Measurements from ENCODE around the gene ZNF106. TPM values are rescaled to one million over a fixed set of nuclear protein-coding genes. Genes with fewer than 3 reads are reported as not detected.

ZNF106 gene
- total RNA-seq, 4 donors from 2014 or later: 312 to 568 (median 428) TPM

DNA sequence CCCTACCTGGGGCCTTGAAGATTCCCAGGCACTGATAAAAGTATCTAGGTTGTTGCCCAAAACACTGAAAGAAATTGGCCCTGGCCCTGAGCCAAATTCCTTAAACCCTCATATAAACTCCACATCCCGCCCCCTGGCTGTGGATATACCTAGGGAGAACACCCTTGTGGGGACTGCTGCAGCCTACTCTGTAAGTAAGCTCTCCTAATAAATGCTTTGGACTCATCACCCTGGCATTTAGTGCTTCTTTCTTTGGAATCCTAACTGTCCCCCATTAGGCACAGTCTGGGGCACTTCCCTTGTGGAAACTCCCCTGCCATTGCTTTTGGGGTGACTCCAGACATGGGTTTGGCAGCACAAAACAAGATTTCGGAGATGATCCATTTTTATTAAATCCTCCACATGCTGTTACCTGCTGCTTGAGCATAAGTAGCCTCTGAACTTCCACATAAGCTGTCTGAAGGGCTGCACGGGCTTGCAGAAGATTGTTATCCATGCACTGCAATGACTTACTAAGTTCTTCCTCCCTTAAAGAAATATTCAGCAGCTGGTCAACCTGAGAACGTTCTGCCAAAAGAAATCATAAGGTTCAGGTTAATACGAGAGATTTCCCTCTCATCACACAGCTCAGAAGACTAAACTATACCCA is 46.4 kb downstream of the ZNF106 start:
- intact Hi-C loops (cut with DNase I): loop anchor here (10.0 kb wide), 1 partner anchor 510 kb away; no protein-coding TSS in a partner anchor
- TF ChIP-seq, protein P1, sequence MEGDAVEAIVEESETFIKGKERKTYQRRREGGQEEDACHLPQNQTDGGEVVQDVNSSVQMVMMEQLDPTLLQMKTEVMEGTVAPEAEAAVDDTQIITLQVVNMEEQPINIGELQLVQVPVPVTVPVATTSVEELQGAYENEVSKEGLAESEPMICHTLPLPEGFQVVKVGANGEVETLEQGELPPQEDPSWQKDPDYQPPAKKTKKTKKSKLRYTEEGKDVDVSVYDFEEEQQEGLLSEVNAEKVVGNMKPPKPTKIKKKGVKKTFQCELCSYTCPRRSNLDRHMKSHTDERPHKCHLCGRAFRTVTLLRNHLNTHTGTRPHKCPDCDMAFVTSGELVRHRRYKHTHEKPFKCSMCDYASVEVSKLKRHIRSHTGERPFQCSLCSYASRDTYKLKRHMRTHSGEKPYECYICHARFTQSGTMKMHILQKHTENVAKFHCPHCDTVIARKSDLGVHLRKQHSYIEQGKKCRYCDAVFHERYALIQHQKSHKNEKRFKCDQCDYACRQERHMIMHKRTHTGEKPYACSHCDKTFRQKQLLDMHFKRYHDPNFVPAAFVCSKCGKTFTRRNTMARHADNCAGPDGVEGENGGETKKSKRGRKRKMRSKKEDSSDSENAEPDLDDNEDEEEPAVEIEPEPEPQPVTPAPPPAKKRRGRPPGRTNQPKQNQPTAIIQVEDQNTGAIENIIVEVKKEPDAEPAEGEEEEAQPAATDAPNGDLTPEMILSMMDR (IDR thresholded peaks at IDR 0.05): no peak
- TF ChIP-seq POLR2A (IDR thresholded peaks at IDR 0.05; ENCODE audit: low read depth) (no peak), POLR2AphosphoS5 (IDR thresholded peaks at IDR 0.05) (no peak), EP300 (IDR thresholded peaks at IDR 0.05) (no peak)
- DNase-seq (ENCODE audit: extremely low spot score): no peak
- peaks cover 75 to 99% (median 88%) of the 10 kb centered on the region in 4 donors for H3K36me3 ChIP-seq
- H3K4me1 ChIP-seq: peaks cover 0 to 15% (median 6%) of the 10 kb centered on the region in 4 donors
- H3K4me3 ChIP-seq: no peak overlapping the region
- no peak overlapping the region for H3K27ac ChIP-seq (replicated peaks in 1 of 4)
- no peaks in the 10 kb centered on the region for H3K27me3 ChIP-seq
- no peaks in the 10 kb centered on the region for H3K9me3 ChIP-seq
- WGBS: 86% methylated on average over 5 of the region's 5 CpGs

DNA sequence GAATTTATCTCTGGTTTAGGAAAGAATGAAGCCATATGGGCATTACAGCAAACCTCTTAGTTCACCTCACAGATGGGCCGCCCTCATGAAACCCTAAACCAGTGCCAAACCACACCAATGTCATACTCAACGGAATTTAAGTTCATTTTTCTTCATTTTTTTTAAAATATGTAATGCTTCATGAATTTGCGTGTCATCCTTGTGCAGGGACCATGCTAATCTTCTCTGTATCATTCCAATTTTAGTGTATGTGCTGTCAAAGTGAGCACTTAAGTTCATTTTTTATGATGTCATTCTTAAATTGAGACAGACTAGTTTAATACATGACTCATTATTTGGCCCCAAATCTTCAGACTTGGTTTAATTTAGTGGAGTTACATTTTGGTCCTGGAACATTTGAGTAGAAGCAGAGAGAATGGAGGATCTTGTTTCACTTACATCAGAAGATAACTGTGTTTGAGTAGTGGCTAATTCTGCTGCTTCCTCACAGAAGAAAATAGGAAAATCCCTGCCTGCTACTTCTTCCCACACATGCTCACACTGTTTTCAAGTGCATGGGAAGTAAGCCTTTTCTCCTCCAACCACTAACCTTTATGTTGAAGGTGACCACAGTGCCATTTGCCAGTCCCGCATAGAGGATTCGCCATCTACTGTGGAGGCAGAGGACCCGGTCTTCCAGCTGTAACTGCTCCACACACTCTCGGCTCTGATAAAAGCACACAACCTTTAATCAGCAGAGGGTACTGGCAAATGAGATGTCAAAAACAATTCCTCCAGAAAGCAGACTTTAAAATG is 63.3 kb downstream of the ZNF106 start:
- no peak overlapping the region for H3K27ac ChIP-seq (replicated peaks in 1 of 4)
- no peak overlapping the region for H3K4me3 ChIP-seq
- WGBS: 86% methylated on average over 7 of the region's 7 CpGs
- intact Hi-C loops (cut with DNase I): no loop called here
- no peak for DNase-seq (ENCODE audit: extremely low spot score)
- no peak for TF ChIP-seq EP300 (IDR thresholded peaks at IDR 0.05)
- no peak for TF ChIP-seq POLR2A (IDR thresholded peaks at IDR 0.05; ENCODE audit: low read depth)
- TF ChIP-seq, protein P1 (IDR thresholded peaks at IDR 0.05): no peak
- H3K9me3 ChIP-seq: no peaks in the 10 kb centered on the region
- H3K4me1 ChIP-seq: no peaks in the 10 kb centered on the region
- H3K27me3 ChIP-seq: no peaks in the 10 kb centered on the region
- H3K36me3 ChIP-seq: peaks cover 95 to 100% (median 100%) of the 10 kb centered on the region in 4 donors

DNA sequence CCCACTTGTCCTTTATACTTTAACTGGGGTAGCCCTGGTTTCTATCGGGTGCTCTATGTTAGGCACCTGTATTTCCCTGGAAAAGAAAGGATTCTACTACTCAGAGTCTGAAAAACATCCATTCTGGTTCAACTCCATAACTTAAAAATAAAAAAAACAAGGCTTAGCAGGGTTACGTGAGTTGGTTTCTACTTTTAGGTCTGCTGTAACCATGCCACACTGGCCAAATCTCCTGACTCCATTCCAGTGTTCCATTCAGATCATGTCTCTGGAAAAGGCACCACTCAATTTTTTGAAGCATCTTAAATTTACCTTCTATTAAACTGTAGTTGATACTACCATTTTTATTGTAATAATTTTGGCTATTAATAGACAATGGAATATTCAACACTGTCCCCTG is 69.6 kb downstream of the ZNF106 start:
- Histone ChIP-seq H3K4me3 (no peak overlapping the region), H3K4me1 (peaks cover 0 to 4% (median 0%) of the 10 kb centered on the region in 4 donors), H3K9me3 (no peaks in the 10 kb centered on the region), H3K27ac (replicated peaks in 1 of 4) (no peak overlapping the region), H3K36me3 (peaks cover 94 to 100% (median 100%) of the 10 kb centered on the region in 4 donors), H3K27me3 (no peaks in the 10 kb centered on the region)
- no peak for DNase-seq (ENCODE audit: extremely low spot score)
- no peak for TF ChIP-seq POLR2A (IDR thresholded peaks at IDR 0.05; ENCODE audit: low read depth)
- TF ChIP-seq POLR2AphosphoS5 (IDR thresholded peaks at IDR 0.05): no peak
- WGBS: 67% methylated on average over 2 of the region's 2 CpGs
- intact Hi-C loops (cut with DNase I): no loop called here

DNA sequence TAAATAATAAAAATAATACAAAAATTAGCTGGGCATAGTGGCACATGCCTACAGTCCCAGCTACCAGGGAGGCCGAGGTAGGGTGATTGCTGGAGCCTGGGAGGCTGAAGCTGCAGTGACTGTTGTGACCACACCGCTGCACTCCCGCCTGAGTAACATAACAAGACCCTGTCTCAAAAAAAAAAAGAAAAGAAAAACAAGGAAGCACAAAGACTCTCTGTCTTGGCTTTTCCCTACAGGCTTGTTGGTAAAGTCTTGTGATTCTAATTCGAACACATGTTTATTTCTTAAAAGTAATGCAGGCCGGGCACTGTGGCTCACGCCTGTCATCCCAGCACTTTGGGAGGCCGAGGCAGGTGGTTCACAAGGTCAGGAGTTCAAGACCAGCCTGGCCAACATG is 71.6 kb downstream of the ZNF106 start:
- Histone ChIP-seq H3K4me1 (peaks cover 0 to 8% (median 4%) of the 10 kb centered on the region in 4 donors), H3K9me3 (no peaks in the 10 kb centered on the region), H3K27me3 (no peaks in the 10 kb centered on the region), H3K36me3 (peaks cover 92 to 100% (median 100%) of the 10 kb centered on the region in 4 donors), H3K4me3 (no peak overlapping the region), H3K27ac (replicated peaks in 1 of 4) (no peak overlapping the region)
- DNase-seq (ENCODE audit: extremely low spot score): no peak
- TF ChIP-seq POLR2AphosphoS5 (IDR thresholded peaks at IDR 0.05): no peak
- no peak for TF ChIP-seq EP300 (IDR thresholded peaks at IDR 0.05)
- TF ChIP-seq POLR2A (IDR thresholded peaks at IDR 0.05; ENCODE audit: low read depth): no peak
- WGBS: 85% methylated on average over 7 of the region's 7 CpGs
- intact Hi-C loops (cut with DNase I): no loop called here

DNA sequence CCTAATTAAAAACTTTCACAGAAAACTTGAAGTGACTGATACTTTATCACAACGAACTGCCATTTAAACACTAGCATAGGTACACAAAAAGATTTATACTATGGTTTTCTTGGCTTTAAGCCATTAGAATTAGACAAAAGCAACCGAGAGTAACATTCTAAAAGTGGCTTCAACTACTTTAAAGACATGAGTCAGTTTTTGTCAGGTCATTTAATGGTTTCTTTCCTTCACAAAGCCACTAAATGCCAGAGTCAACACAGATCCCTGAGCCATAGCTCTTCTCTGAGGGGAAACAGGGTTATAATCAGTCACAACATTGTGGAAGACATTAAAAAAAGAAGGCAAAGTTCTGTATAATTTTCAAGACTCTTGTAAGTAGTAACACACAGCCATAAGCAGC is 77.0 kb downstream of the ZNF106 start:
- intact Hi-C loops (cut with DNase I): no loop called here
- DNase-seq (ENCODE audit: extremely low spot score): no peak
- Histone ChIP-seq H3K4me1 (peaks cover 0 to 11% (median 10%) of the 10 kb centered on the region in 4 donors), H3K4me3 (no peak overlapping the region), H3K27me3 (no peaks in the 10 kb centered on the region), H3K27ac (replicated peaks in 1 of 4) (no peak overlapping the region), H3K9me3 (no peaks in the 10 kb centered on the region), H3K36me3 (peaks cover 59 to 91% (median 87%) of the 10 kb centered on the region in 4 donors)
- TF ChIP-seq POLR2AphosphoS5 (IDR thresholded peaks at IDR 0.05) (no peak), POLR2A (IDR thresholded peaks at IDR 0.05; ENCODE audit: low read depth) (no peak), EP300 (IDR thresholded peaks at IDR 0.05) (no peak)
- TF ChIP-seq, protein P1 (IDR thresholded peaks at IDR 0.05): no peak
- 32% methylated on average over 2 of the region's 2 CpGs for WGBS

Data from esophagus muscularis mucosa (tissue), 4 donors.